ENCODE measurements around the gene CD177. TPM values are rescaled to one million over a fixed set of nuclear protein-coding genes. Genes with fewer than 3 reads are reported as not detected.
"Not testable (repeated sequence)": the region's sequence is repeated elsewhere in the genome, so short reads cannot be mapped to it uniquely, and the experiment has no call there.

CD177 gene
- total and polyA plus RNA-seq, 2 donors (not counting 1 experiment from before 2014, with no cell fraction given): 0.19 to 0.33 TPM

DNA sequence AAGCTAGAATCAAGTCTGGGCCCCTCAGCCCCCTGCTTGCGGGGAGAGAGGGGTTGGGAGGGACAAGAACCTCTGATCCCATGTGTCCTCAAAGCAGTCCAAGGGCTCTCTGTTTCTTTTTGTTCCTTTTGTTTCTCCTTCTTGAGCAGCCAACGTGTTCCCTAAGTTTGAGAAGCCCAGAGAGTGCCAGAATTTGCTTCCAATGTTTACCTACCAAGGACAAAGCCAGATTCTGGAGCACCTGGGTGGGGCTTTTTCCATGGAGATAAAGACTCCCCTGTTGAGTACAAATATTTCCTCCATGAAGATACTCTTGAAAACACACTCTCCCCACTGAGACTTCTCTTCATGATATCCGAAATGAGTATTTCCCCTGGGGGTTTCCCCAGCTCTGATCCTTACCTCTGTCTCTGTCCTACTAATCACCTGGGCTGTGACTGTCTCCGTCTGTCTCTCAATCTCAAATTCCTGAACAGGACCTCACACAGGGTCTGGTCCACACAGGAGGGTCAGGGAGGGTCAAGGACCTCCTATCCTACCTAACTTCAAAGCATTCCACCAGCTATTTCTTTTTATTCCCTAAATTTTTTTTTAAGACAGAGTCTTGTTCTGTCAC lies 27.4 kb downstream of the CD177 start:
- peaks cover 4% of the 10 kb centered on the region for H3K27me3 ChIP-seq (ENCODE audit: control insufficient read depth, insufficient read depth, low read length)
- TF ChIP-seq, protein P1, sequence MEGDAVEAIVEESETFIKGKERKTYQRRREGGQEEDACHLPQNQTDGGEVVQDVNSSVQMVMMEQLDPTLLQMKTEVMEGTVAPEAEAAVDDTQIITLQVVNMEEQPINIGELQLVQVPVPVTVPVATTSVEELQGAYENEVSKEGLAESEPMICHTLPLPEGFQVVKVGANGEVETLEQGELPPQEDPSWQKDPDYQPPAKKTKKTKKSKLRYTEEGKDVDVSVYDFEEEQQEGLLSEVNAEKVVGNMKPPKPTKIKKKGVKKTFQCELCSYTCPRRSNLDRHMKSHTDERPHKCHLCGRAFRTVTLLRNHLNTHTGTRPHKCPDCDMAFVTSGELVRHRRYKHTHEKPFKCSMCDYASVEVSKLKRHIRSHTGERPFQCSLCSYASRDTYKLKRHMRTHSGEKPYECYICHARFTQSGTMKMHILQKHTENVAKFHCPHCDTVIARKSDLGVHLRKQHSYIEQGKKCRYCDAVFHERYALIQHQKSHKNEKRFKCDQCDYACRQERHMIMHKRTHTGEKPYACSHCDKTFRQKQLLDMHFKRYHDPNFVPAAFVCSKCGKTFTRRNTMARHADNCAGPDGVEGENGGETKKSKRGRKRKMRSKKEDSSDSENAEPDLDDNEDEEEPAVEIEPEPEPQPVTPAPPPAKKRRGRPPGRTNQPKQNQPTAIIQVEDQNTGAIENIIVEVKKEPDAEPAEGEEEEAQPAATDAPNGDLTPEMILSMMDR (conservative IDR thresholded peaks at IDR 0.05 in 1 of 2, IDR thresholded peaks at IDR 0.05 in 1 of 2; ENCODE audit: low read depth in 1 of 2, low read length in 2 of 2): no peak
- no peak for TF ChIP-seq EZH2 (IDR thresholded peaks at IDR 0.05; ENCODE audit: low read length, missing control alignments)

DNA sequence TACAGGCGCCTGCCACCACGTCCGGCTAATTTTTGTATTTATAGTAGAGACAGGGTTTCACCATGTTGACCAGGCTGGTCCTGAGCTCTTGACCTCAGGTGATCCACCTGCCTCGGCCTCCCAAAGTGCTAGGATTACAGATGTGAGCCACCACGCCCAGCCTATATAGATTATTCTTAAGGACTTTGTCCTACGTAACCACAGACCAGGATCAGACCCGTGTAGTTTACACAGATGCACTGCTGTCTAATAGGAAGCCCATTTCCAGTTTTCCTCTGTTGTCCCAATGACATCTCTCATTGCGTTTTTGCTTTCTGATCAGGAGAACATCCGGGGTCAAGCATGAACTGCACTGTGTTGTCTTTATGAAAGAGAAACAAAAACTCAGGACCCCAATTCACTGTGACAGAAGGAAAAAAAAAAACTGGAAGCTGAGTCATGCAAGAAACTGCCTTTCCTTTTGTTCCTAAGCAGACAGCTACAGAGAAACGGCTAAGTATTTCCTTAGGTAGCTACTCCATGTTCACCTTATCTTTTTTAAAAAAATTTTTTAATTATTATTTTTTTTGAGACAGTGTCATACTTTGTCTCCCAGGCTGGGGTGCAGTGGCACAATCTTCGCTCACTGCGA lies 29.2 kb downstream of the CD177 start:
- H3K9ac ChIP-seq (ENCODE audit: insufficient read depth, low read length); H3K27ac ChIP-seq (ENCODE audit: insufficient read depth, low read length): not testable (repeated sequence)

More for the DNA sequence above, 27.4 kb downstream of the CD177 start:
- Histone ChIP-seq H3K4me1 (ENCODE audit: control insufficient read depth, extremely low read depth, insufficient read depth, low read length) (no peaks in the 10 kb centered on the region), H3K27ac (ENCODE audit: insufficient read depth, low read length) (no peak overlapping the region), H3K9me3 (ENCODE audit: control insufficient read depth, insufficient read depth, low read depth, low read length) (no peaks in the 10 kb centered on the region), H2AFZ (ENCODE audit: low read length) (no peak overlapping the region), H3K36me3 (ENCODE audit: control insufficient read depth, insufficient read depth, low read length) (no peaks in the 10 kb centered on the region), H4K20me1 (ENCODE audit: control insufficient read depth, extremely low read depth, insufficient read depth, low read length) (no peaks in the 10 kb centered on the region), H3K4me3 (replicated peaks in 1 of 4; ENCODE audit: control extremely low read depth in 1 of 4, insufficient read depth in 1 of 4, low read depth in 3 of 4, low read length in 4 of 4) (no peak overlapping the region), H3K79me2 (ENCODE audit: control insufficient read depth, insufficient read depth, low read length) (no peaks in the 10 kb centered on the region), H3K4me2 (ENCODE audit: extremely low read depth, insufficient read depth, low read length) (no peak overlapping the region), H3K9ac (ENCODE audit: insufficient read depth, low read length) (no peak overlapping the region)
- DNase-seq (ENCODE audit: low read depth in 2 of 2): no peak

DNA sequence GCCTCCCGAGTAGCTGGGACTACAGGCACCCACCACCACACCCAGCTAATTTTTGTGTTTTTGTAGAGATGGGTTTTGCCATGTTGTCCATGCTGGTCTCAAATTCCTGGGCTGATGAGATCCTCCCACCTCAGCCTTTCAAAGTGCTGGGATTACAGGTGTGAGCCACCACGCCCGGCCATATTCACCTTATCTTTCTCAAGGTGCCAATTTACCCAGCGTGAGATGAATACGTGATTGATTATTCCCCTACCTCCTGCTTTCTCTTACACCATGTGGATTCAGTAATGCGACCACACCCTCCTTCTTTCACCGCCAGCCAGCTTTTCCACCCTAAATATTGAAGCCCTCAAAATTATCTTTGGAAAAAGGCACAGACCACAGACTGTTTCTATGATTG lies 29.8 kb downstream of the CD177 start:
- H3K79me2 ChIP-seq (ENCODE audit: control insufficient read depth, insufficient read depth, low read length); H3K27ac ChIP-seq (ENCODE audit: insufficient read depth, low read length); H3K4me1 ChIP-seq (ENCODE audit: control insufficient read depth, extremely low read depth, insufficient read depth, low read length); H3K9me3 ChIP-seq (ENCODE audit: control insufficient read depth, insufficient read depth, low read depth, low read length); H4K20me1 ChIP-seq (ENCODE audit: control insufficient read depth, extremely low read depth, insufficient read depth, low read length); H3K4me2 ChIP-seq (ENCODE audit: extremely low read depth, insufficient read depth, low read length); H3K36me3 ChIP-seq (ENCODE audit: control insufficient read depth, insufficient read depth, low read length); H3K9ac ChIP-seq (ENCODE audit: insufficient read depth, low read length); H3K27me3 ChIP-seq (ENCODE audit: control insufficient read depth, insufficient read depth, low read length); H3K4me3 ChIP-seq (replicated peaks in 1 of 4; ENCODE audit: control extremely low read depth in 1 of 4, insufficient read depth in 1 of 4, low read depth in 3 of 4, low read length in 4 of 4); H2AFZ ChIP-seq (ENCODE audit: low read length); DNase-seq (ENCODE audit: low read depth in 2 of 2): not testable (repeated sequence)

More for the DNA sequence above, 29.2 kb downstream of the CD177 start:
- not testable (repeated sequence) for H3K36me3 ChIP-seq (ENCODE audit: control insufficient read depth, insufficient read depth, low read length); H3K4me3 ChIP-seq (replicated peaks in 1 of 4; ENCODE audit: control extremely low read depth in 1 of 4, insufficient read depth in 1 of 4, low read depth in 3 of 4, low read length in 4 of 4); H3K4me1 ChIP-seq (ENCODE audit: control insufficient read depth, extremely low read depth, insufficient read depth, low read length); H3K9me3 ChIP-seq (ENCODE audit: control insufficient read depth, insufficient read depth, low read depth, low read length); H3K79me2 ChIP-seq (ENCODE audit: control insufficient read depth, insufficient read depth, low read length); DNase-seq (ENCODE audit: low read depth in 2 of 2); H3K4me2 ChIP-seq (ENCODE audit: extremely low read depth, insufficient read depth, low read length); H4K20me1 ChIP-seq (ENCODE audit: control insufficient read depth, extremely low read depth, insufficient read depth, low read length); H2AFZ ChIP-seq (ENCODE audit: low read length); H3K27me3 ChIP-seq (ENCODE audit: control insufficient read depth, insufficient read depth, low read length)

DNA sequence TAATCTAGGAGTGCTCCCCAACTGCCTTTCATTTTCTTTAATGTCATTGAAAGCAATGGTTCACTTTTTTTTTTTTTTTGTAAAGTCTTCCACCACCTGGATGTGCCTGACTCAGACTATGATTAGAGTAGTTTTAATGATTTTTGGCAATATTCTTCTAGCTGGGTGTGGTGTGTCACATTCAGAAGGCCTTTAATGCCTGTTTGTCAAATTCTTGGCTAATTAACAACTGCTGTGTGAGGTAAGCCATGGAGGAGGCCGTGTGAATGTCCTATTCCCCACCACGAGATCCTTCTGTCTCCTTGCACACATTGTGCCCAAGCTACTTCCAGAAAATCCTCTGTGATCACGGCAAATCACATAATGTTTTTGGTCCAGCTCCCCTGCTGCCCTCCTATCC lies 30.3 kb downstream of the CD177 start:
- not testable (repeated sequence) for H4K20me1 ChIP-seq (ENCODE audit: control insufficient read depth, extremely low read depth, insufficient read depth, low read length); H3K9ac ChIP-seq (ENCODE audit: insufficient read depth, low read length); H3K4me3 ChIP-seq (replicated peaks in 1 of 4; ENCODE audit: control extremely low read depth in 1 of 4, insufficient read depth in 1 of 4, low read depth in 3 of 4, low read length in 4 of 4); H3K36me3 ChIP-seq (ENCODE audit: control insufficient read depth, insufficient read depth, low read length); H3K79me2 ChIP-seq (ENCODE audit: control insufficient read depth, insufficient read depth, low read length); H3K4me1 ChIP-seq (ENCODE audit: control insufficient read depth, extremely low read depth, insufficient read depth, low read length); H3K4me2 ChIP-seq (ENCODE audit: extremely low read depth, insufficient read depth, low read length); H3K27ac ChIP-seq (ENCODE audit: insufficient read depth, low read length); H3K27me3 ChIP-seq (ENCODE audit: control insufficient read depth, insufficient read depth, low read length); H2AFZ ChIP-seq (ENCODE audit: low read length); H3K9me3 ChIP-seq (ENCODE audit: control insufficient read depth, insufficient read depth, low read depth, low read length); DNase-seq (ENCODE audit: low read depth in 2 of 2)

DNA sequence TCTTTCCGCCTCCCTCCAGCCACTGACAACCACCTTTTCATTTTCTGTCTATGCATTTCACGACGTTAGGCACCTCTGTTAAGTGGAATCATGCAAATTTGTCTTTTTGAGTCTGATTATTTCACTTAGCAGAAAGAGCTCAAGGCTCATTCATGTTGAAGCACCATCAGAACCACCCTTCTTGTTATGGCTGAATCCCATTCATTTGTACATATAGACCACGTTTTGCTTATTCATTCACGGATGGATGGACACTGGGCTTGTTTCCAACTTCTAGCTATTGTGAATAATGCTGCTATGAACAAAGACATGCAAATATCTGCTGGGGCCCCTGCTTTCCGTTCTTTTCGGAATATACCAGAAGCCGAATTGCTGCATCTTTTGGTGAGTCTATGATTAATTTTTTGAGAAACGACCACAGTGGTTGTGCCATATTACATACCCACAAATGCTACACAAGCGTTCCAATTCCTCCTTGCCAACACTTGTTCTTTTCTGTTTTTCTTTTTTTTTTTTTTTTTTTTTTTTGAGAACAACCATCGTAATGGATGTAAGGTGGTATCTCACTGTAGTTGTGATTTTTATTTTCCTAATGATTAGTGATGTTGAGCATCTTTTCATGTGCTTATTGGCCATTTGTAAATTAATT lies 37.5 kb downstream of the CD177 start:
- not testable (repeated sequence) for H3K9ac ChIP-seq (ENCODE audit: insufficient read depth, low read length); H3K4me2 ChIP-seq (ENCODE audit: extremely low read depth, insufficient read depth, low read length); H3K4me3 ChIP-seq (replicated peaks in 1 of 4; ENCODE audit: control extremely low read depth in 1 of 4, insufficient read depth in 1 of 4, low read depth in 3 of 4, low read length in 4 of 4); H3K9me3 ChIP-seq (ENCODE audit: control insufficient read depth, insufficient read depth, low read depth, low read length); H3K4me1 ChIP-seq (ENCODE audit: control insufficient read depth, extremely low read depth, insufficient read depth, low read length); H3K79me2 ChIP-seq (ENCODE audit: control insufficient read depth, insufficient read depth, low read length); H2AFZ ChIP-seq (ENCODE audit: low read length); H3K27ac ChIP-seq (ENCODE audit: insufficient read depth, low read length); H3K27me3 ChIP-seq (ENCODE audit: control insufficient read depth, insufficient read depth, low read length); H3K36me3 ChIP-seq (ENCODE audit: control insufficient read depth, insufficient read depth, low read length); H4K20me1 ChIP-seq (ENCODE audit: control insufficient read depth, extremely low read depth, insufficient read depth, low read length)
- DNase-seq (ENCODE audit: low read depth in 2 of 2): peak in 1 of 2 donors; percentile 60

DNA sequence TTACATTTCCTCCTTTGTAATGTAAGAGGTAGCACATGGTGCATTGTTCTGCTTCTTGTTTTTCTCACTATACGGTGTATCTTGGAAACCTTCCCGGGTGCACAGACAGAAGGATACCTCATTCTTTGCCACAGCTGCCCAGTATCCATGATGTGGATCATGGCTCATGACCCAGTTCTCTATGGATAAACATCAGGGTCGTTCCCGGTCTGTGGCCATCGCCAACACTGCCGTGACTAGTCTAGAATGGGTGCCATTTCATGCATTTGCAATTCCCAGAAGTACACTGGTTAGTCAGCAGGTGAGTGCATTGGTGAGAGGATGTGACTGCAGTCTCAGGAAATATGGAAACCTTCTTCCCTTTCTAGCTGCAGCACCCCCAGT lies 38.1 kb downstream of the CD177 start:
- H3K9ac ChIP-seq (ENCODE audit: insufficient read depth, low read length); H3K27ac ChIP-seq (ENCODE audit: insufficient read depth, low read length); H3K36me3 ChIP-seq (ENCODE audit: control insufficient read depth, insufficient read depth, low read length); H3K9me3 ChIP-seq (ENCODE audit: control insufficient read depth, insufficient read depth, low read depth, low read length); H2AFZ ChIP-seq (ENCODE audit: low read length); H3K4me1 ChIP-seq (ENCODE audit: control insufficient read depth, extremely low read depth, insufficient read depth, low read length); H3K4me2 ChIP-seq (ENCODE audit: extremely low read depth, insufficient read depth, low read length); H3K27me3 ChIP-seq (ENCODE audit: control insufficient read depth, insufficient read depth, low read length); H3K4me3 ChIP-seq (replicated peaks in 1 of 4; ENCODE audit: control extremely low read depth in 1 of 4, insufficient read depth in 1 of 4, low read depth in 3 of 4, low read length in 4 of 4); H4K20me1 ChIP-seq (ENCODE audit: control insufficient read depth, extremely low read depth, insufficient read depth, low read length); H3K79me2 ChIP-seq (ENCODE audit: control insufficient read depth, insufficient read depth, low read length): not testable (repeated sequence)
- DNase-seq (ENCODE audit: low read depth in 2 of 2): peak in 1 of 2 donors; percentile 1

Measured in fibroblast of lung (primary cell).